GM10248 (cell line): ENCODE data around the gene CYP27C1.
"Not testable (repeated sequence)": the region's sequence is repeated elsewhere in the genome, so short reads cannot be mapped to it uniquely, and the experiment has no call there.

Experiments
- CTCF ChIA-PET: fragments of 300-600 bp; sonication (Branson Sonifier 250); formaldehyde crosslinking; extraction: SDS; loops from one replicate; lab custom pipeline; 2021; ENCODE audit warnings: antibody characterized with exemption; lab: Yijun Ruan, JAX
- POLR2A ChIA-PET: fragments of 350-650 bp; sonication (Branson Sonifier 250); formaldehyde crosslinking; extraction: SDS; loops from one replicate; lab custom pipeline; 2020; ENCODE audit warnings: antibody characterized with exemption; lab: Yijun Ruan, JAX
- DNase-seq: peaks from one replicate; pipeline ENCODE4 v3.0.0; 2012; ENCODE audit errors: extremely low spot score
- TF ChIP-seq, protein P1 (sequence below): IDR thresholded peaks from 2 replicates; pipeline ENCODE4 v1.5.1; 2012; ENCODE audit warnings: mild to moderate bottlenecking, low read depth; ENCODE audit errors: extremely low read depth, missing control alignments, control extremely low read depth

CYP27C1 gene

DNA sequence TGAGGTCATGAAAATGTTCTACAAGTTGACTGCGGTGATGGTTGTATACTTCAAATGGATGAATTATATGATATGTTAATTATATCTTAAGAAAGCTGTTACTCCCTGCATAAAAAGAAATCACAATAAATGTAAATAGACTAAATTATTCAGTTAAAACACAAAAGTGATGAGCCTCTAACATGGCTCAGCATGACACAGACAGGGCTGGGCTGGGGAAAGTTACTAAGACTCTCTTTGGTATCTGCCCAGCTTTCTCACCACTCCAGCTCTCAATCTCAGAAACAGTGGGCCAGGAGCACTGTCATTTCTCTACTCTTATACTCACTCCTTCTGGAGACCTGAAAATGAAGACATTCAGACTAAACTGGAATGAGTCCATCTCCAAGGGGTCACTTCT is 3.5 kb downstream of the CYP27C1 start:
- CTCF ChIA-PET = interaction anchor here (2.1 kb wide), 1 partner anchor 10 kb away, joined by 5 read pairs; no protein-coding TSS in a partner anchor
- TF ChIP-seq, protein P1, sequence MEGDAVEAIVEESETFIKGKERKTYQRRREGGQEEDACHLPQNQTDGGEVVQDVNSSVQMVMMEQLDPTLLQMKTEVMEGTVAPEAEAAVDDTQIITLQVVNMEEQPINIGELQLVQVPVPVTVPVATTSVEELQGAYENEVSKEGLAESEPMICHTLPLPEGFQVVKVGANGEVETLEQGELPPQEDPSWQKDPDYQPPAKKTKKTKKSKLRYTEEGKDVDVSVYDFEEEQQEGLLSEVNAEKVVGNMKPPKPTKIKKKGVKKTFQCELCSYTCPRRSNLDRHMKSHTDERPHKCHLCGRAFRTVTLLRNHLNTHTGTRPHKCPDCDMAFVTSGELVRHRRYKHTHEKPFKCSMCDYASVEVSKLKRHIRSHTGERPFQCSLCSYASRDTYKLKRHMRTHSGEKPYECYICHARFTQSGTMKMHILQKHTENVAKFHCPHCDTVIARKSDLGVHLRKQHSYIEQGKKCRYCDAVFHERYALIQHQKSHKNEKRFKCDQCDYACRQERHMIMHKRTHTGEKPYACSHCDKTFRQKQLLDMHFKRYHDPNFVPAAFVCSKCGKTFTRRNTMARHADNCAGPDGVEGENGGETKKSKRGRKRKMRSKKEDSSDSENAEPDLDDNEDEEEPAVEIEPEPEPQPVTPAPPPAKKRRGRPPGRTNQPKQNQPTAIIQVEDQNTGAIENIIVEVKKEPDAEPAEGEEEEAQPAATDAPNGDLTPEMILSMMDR = no peak
- POLR2A ChIA-PET = no interaction called here
- no peak for DNase-seq

DNA sequence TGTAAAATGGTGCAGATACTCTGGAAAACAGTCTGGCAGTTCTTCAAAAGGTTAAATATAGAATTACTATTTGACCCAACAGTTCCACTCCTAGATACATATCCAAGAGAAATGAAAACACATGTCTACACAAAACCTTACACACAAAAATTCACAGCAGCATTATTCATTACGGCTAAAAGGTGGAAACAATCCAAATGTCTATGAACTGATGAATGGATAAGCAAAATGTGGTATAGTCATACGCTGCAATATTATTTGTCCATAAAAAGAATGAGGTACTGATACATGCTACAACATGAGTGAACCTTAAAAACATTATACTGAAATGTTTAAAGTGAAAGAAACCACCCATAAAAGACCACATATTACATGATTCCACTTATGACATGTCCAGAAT is 4.0 kb downstream of the CYP27C1 start:
- no peak for DNase-seq
- CTCF ChIA-PET = interaction anchor here (2.1 kb wide), 1 partner anchor 10 kb away, joined by 5 read pairs; no protein-coding TSS in a partner anchor
- TF ChIP-seq, protein P1 = no peak
- POLR2A ChIA-PET = no interaction called here

DNA sequence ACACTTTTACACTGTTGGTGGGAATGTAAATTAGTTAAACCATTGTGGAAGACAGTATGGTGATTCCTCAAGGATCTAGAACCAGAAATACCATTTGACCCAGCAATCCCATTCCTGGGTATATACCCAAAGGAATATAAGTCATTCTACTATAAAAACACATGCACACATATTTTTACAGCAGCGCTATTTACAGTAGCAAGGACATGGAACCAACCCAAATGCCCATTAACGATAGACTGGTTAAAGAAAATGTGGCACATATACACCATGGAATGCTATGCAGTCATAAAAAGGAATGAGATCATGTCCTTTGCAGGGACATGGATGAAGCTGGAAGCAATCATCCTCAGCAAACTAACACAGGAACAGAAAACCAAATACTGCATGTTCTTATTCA is 5.9 kb downstream of the CYP27C1 start:
- DNase-seq, POLR2A ChIA-PET, CTCF ChIA-PET: not testable (repeated sequence)

DNA sequence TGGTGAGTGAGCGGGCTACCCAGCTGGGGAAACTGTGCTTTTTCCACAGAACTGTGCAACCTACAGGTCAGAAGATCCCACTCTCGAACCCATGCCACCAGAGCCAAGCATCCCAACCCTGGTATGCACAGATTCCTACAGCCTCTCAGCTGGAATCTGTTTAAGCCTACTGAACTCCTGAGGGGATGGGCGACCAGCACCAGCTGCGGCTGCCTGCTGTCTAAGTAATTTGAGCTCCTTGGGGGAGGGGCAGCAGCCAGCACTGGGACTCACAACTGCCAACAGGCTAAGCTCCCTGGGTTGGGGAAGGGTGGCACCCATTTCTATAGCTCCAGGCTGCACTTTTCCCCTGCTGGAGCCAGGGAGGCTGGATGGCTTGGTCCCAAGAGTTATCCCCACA is 11.8 kb downstream of the CYP27C1 start:
- DNase-seq = no peak
- CTCF ChIA-PET = interaction anchor here (0.8 kb wide), 1 partner anchor 11 kb away, joined by 3 read pairs; no protein-coding TSS in a partner anchor
- TF ChIP-seq, protein P1 = no peak
- POLR2A ChIA-PET = no interaction called here

DNA sequence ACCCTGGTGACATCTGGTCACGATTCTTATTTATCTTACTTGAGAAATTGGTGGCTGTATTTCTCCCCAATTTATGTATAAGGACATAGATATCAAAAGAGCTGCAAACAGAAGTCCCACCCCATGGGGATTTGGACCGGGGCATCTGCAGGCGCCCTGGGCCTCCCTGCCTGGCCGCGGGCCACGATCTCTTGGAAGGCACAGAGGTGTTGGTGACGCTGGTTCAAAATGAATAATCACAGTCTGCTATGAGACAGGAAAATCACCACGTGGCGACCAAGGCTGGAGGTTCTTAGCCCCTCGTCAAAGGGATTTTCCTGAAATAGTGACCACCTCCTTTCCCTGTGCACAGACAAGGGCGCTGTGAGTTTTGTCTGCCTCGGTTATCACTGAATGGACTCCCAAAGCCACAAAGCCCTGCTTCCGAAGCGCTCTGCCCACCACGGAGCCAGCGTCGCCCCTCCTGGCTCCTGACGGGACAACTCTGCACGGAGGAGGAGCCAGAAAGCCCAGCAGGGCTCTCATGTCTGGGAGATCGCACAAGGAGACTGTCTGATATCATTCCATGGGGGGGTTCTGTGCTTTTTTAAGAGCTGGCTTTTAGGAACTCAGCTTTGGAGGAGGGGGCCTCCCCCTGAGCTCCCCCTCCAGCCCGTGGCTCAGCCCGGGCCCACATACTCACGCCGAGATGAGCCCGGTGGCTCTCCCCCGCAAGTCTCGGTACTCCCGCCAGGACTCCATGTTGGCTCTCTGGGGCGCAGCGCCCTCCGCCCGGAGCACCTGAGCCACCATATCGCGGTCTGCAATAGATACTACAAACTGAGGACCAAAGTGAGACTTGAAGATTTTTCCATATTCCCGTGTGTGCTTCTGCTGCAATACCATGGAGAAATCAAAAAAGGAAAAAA is 14.6 kb downstream of the CYP27C1 start:
- ChIA-PET POLR2A (no interaction called here), CTCF (interaction anchor here (1.4 to 1.8 kb wide), 3 partner anchors 8 to 14 kb away, joined by 3 to 6 read pairs (median 5); no protein-coding TSS in a partner anchor)
- DNase-seq = no peak
- TF ChIP-seq, protein P1 = no peak

DNA sequence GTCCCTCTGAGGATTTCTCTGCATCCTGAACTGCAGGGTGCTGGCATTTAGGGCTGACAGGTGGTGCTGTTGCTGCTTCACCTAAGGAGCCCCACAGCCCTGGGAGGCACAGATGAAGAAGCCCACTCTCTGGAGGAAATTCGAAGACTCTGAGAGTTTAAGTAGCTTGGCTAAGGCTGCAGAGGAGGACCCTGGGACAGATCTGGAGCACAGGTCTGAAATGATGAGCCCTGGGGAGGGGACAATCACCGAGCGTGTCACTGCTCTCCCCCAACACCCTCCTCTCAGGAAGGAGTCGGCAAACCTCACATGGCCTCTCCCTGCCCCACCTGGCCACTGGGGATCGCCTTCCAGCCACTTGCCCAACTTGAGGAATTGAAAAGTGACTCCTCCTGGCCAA is 18.6 kb downstream of the CYP27C1 start:
- POLR2A ChIA-PET = no interaction called here
- DNase-seq = no peak
- TF ChIP-seq, protein P1 = no peak
- CTCF ChIA-PET = no interaction called here

DNA sequence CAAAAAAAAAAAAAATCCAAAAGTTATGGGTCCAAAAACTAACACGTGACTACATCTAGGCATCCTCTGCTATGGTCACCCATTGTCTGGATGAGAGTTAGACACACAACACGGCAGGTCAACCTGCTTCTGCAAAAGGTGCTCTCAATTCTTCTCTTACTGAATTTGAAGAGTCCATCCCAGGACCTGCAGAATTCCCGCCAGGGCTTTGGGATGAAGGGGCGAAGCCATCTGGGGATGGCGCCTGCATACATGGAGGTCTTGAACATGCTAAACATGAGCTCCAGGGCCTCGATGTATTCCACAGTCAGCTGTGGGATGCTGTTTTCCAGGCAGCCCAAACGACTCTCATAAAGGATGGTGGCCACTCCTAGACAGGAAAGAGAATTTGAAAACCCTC is 19.1 kb downstream of the CYP27C1 start:
- CTCF ChIA-PET = no interaction called here
- TF ChIP-seq, protein P1 = no peak
- DNase-seq = no peak
- POLR2A ChIA-PET = no interaction called here
